Measurements from ENCODE around the gene TIMM29.
"Not testable (repeated sequence)": the region's sequence is repeated elsewhere in the genome, so short reads cannot be mapped to it uniquely, and the experiment has no call there.

The TIMM29 gene

GRCh38 chr19:10935371-10936059 lies 6.9 kb downstream of the TIMM29 start:
- no peak for DNase-seq (ENCODE audit: low read depth)
- no peak for TF ChIP-seq CTCF (IDR thresholded peaks at IDR 0.05; ENCODE audit: low read depth, low read length, missing control alignments)
- H3K4me3 ChIP-seq (ENCODE audit: low read depth, low read length) = no peak overlapping the region
- in situ Hi-C loops (cut with HindIII; ENCODE audit: low sequenced_read_pairs) = no loop called here

DNA sequence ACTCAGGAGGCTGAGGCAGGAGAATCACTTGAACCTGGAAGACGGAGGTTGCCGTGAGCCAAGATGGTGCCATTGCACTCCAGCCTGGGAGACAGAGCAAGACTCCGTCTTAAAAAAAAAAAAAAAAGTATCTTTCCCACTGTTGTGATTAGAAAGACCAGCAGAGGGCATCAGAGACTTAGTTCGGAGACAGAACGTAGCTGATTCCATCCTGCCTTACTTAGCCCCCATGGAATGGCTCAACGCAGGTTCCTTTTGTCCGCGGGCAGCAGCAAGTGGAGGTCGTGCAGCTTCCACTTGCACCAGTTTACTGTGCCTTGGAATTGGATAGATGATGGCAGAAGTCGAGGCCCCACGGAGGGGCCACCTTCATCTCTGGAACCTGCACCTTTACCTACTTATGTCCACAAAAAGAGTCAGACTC lies 8.1 kb downstream of the TIMM29 start:
- DNase-seq (ENCODE audit: low read depth) = peak; percentile 72
- in situ Hi-C loops (cut with HindIII; ENCODE audit: low sequenced_read_pairs) = no loop called here
- H3K4me3 ChIP-seq (ENCODE audit: low read depth, low read length) = no peak overlapping the region
- peak; percentile 62 for TF ChIP-seq CTCF (IDR thresholded peaks at IDR 0.05; ENCODE audit: low read depth, low read length, missing control alignments)

- DNase-seq (ENCODE audit: low read depth); in situ Hi-C loops (cut with HindIII; ENCODE audit: low sequenced_read_pairs); H3K4me3 ChIP-seq (ENCODE audit: low read depth, low read length): not testable (repeated sequence)
These were observed 13.0 kb downstream of the TIMM29 start for GRCh38 chr19:10941649-10942048.

DNA sequence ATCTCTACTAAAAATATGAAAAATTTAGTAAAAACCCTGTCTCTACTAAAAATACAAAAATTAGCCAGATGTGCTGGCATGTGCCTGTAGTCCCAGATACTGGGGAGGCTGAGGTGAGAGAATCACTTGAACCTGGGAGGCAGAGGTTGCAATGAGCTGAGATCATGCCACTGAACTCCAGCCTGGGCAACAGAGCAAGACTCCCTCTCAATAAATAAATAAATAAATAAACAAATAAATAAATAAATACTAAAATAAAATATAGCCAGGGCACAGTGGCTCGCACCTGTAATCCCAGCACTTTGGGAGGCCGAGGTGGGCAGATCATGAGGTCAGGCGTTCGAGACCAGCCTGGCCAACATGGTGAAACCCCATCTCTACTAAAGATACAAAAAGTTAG lies 14.8 kb downstream of the TIMM29 start:
- in situ Hi-C loops (cut with HindIII; ENCODE audit: low sequenced_read_pairs); H3K4me3 ChIP-seq (ENCODE audit: low read depth, low read length); DNase-seq (ENCODE audit: low read depth): not testable (repeated sequence)

GRCh38 chr19:10945264-10945663 lies 16.7 kb downstream of the TIMM29 start:
- in situ Hi-C loops (cut with HindIII; ENCODE audit: low sequenced_read_pairs) = no loop called here
- TF ChIP-seq CTCF (IDR thresholded peaks at IDR 0.05; ENCODE audit: low read depth, low read length, missing control alignments) = no peak
- no peak overlapping the region for H3K4me3 ChIP-seq (ENCODE audit: low read depth, low read length)
- DNase-seq (ENCODE audit: low read depth) = no peak

- TF ChIP-seq CTCF (IDR thresholded peaks at IDR 0.05; ENCODE audit: low read depth, low read length, missing control alignments) = no peak
- DNase-seq (ENCODE audit: low read depth) = peak; percentile 62
- in situ Hi-C loops (cut with HindIII; ENCODE audit: low sequenced_read_pairs) = no loop called here
- no peak overlapping the region for H3K4me3 ChIP-seq (ENCODE audit: low read depth, low read length)
These were observed 18.5 kb downstream of the TIMM29 start for GRCh38 chr19:10946958-10947657.

GRCh38 chr19:10952809-10953208 lies 24.2 kb downstream of the TIMM29 start:
- in situ Hi-C loops (cut with HindIII; ENCODE audit: low sequenced_read_pairs) = no loop called here
- no peak overlapping the region for H3K4me3 ChIP-seq (ENCODE audit: low read depth, low read length)
- no peak for TF ChIP-seq CTCF (IDR thresholded peaks at IDR 0.05; ENCODE audit: low read depth, low read length, missing control alignments)
- no peak for DNase-seq (ENCODE audit: low read depth)

DNA sequence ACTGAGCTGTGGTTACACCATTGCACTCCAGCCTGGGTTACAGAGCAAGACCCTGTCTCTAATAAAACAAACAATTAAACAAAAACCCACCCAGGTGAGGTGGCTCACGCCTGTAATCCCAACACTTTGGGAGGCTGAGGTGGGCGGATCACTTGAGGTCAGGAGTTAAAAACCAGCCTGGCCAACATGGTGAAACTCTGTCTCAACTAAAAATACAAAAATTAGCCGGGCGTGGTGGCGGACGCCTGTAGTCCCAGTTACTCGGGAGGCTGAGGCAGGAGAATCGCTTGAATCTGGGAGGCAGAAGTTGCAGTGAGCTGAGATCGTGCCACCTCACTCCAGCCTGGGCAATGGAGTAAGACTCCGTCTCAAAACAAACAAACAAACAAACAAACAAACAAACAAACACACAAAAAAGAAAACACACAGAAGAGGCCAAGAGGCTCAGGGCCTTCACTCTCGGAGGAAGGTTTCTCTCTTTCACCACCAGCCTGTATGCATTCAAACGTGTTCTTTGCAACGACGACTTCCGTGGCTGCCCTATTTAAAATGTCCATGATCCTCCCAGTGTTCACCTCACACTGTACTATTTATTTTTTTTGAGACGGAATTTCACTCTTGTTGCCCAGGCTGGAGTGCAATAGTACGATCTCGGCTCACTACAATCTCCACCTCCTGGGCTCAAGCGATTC lies 30.8 kb downstream of the TIMM29 start:
- DNase-seq (ENCODE audit: low read depth); in situ Hi-C loops (cut with HindIII; ENCODE audit: low sequenced_read_pairs): not testable (repeated sequence)
- peak overlapping the region; percentile 69 for H3K4me3 ChIP-seq (ENCODE audit: low read depth, low read length)

Measured in astrocyte of the cerebellum (primary cell).